ENCODE results near the gene ARMS2.

ARMS2 gene

DNA sequence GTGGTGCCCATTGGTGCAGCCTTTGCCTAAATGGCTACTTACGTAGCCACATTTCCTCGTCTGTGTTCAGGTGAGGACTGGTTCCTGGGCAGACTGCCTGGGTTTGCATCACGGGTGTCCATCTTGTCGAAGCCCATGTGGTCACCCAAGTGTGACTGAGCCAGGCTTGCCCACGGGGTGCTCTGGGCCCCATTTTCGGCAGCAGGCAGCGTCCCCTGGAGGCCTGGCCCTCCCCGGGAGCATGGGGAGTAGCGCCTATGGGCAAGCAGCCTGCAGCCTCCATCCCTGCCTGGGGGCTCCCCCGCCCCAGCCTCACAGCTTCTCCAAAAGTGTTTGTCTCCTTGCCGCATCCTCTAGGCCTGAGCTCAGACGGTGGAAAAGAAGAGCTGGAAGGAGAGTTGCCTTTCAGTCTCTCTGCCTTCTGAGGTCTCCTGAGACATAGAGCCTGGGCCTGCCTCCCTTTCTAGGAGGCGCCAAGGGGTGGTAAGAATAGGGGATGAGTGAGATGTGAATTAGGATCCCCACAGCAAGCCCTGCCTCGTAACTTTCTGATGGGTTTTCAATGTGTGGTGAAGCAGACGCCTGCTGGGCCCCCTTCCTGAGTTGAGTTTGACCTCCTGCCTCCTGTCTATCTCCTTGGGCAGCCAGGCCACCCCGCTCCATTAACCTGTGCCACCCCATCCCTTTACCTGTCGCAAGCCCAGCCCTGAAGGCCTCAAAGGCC, 49.6 kb downstream of the ARMS2 start:
- Histone ChIP-seq H3K9me3 (ENCODE audit: severe bottlenecking) (no peaks in the 10 kb centered on the region), H3K27me3 (ENCODE audit: insufficient read depth, low read depth, severe bottlenecking) (no peaks in the 10 kb centered on the region), H3K27ac (no peak overlapping the region), H3K4me3 (ENCODE audit: low read depth, low read length) (no peak overlapping the region), H3K36me3 (no peaks in the 10 kb centered on the region)
- no peak for TF ChIP-seq CTCF (IDR thresholded peaks at IDR 0.05; ENCODE audit: low read depth, low read length)
- no peak for DNase-seq

DNA sequence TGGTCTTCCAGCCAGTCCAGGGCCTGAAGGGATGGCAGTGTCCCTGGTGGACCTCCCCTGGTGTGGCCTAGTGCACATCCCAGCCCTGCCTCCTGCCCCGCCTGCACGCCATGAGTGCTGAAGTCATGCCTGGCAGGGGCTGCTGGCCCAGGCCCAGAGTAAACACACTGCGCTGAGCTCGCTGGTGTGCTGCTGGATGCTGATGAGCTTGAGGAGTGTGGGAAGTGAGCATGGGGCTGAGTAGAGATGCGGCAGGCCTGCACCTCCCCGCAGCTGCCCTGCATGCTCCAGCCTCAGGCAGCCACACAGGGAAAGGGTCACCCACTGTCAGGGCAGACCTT, 50.1 kb downstream of the ARMS2 start:
- Histone ChIP-seq H3K27ac (no peak overlapping the region), H3K4me3 (ENCODE audit: low read depth, low read length) (no peak overlapping the region), H3K27me3 (ENCODE audit: insufficient read depth, low read depth, severe bottlenecking) (no peaks in the 10 kb centered on the region), H3K36me3 (no peaks in the 10 kb centered on the region), H3K9me3 (ENCODE audit: severe bottlenecking) (no peaks in the 10 kb centered on the region)
- no peak for TF ChIP-seq CTCF (IDR thresholded peaks at IDR 0.05; ENCODE audit: low read depth, low read length)
- no peak for DNase-seq

GRCh38 chr10:122505011-122505410, 50.6 kb downstream of the ARMS2 start:
- DNase-seq = no peak
- H3K27me3 ChIP-seq (ENCODE audit: insufficient read depth, low read depth, severe bottlenecking) = no peaks in the 10 kb centered on the region
- no peak overlapping the region for H3K27ac ChIP-seq
- H3K36me3 ChIP-seq = no peaks in the 10 kb centered on the region
- no peak for TF ChIP-seq CTCF (IDR thresholded peaks at IDR 0.05; ENCODE audit: low read depth, low read length)
- no peak overlapping the region for H3K4me3 ChIP-seq (ENCODE audit: low read depth, low read length)
- no peaks in the 10 kb centered on the region for H3K9me3 ChIP-seq (ENCODE audit: severe bottlenecking)

- Histone ChIP-seq H3K27me3 (ENCODE audit: insufficient read depth, low read depth, severe bottlenecking) (no peaks in the 10 kb centered on the region), H3K27ac (no peak overlapping the region), H3K9me3 (ENCODE audit: severe bottlenecking) (no peaks in the 10 kb centered on the region), H3K4me3 (ENCODE audit: low read depth, low read length) (no peak overlapping the region), H3K36me3 (no peaks in the 10 kb centered on the region)
- TF ChIP-seq CTCF (IDR thresholded peaks at IDR 0.05; ENCODE audit: low read depth, low read length) = no peak
- no peak for DNase-seq
Observed at GRCh38 chr10:122505885-122506645, 51.6 kb downstream of the ARMS2 start.
